Measurements from ENCODE around the gene C6orf136.

- TF ChIP-seq CTCF (conservative IDR thresholded peaks at IDR 0.05) = no peak
- no peak for TF ChIP-seq ZFX (IDR thresholded peaks at IDR 0.05)
Observed at GRCh38 chr6:30600451-30600961, 46.4 kb upstream of the C6orf136 start.

Measured in C4-2B (cell line).